ENCODE data around the gene DCTN2. TPM values are rescaled to one million over a fixed set of nuclear protein-coding genes. Genes with fewer than 3 reads are reported as not detected.

DCTN2 gene
- total and polyA plus RNA-seq, 4 experiments from 2014 or later: 67.4 to 86.2 (median 70.0) TPM

DNA sequence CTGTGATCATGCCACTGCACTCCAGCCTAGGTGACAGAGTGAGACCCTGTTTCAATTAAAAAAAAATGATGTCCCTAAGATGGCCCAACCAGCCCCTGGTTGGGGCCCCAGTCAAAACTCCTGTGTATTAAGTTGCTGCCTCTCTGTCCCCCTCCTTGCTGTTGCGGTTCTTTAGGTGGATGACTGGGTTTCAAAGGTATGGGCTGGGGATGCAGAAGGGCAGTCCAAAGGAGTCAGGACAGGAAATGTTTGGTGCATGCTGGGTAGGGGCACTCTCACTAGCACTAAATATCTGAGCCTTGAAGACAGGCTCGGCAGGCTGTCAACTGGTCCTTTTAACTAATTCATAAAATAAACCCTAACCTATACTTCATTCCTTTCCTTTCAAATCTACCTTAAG, 32.0 kb upstream of the DCTN2 start:
- no peak for DNase-seq
- Histone ChIP-seq H3K27me3 (ENCODE audit: insufficient read depth, low read length) (no peaks in the 10 kb centered on the region), H3K27ac (ENCODE audit: low read depth, low read length) (no peak overlapping the region), H3K9me3 (ENCODE audit: control insufficient read depth in 1 of 2, low read length in 2 of 2) (no peaks in the 10 kb centered on the region), H3K4me1 (ENCODE audit: insufficient read depth, low read length) (no peaks in the 10 kb centered on the region), H3K4me3 (ENCODE audit: low read length in 2 of 2) (no peak overlapping the region), H3K36me3 (ENCODE audit: insufficient read depth, low read length) (no peaks in the 10 kb centered on the region)
- intact Hi-C loops (cut with micrococcal nuclease): no loop called here
- Mint-ChIP-seq H3K27me3 (peaks cover 6% of the 10 kb centered on the region in 2 donors), H3K36me3 (no peaks in the 10 kb centered on the region), H3K27ac (no peak overlapping the region), H3K9me3 (no peaks in the 10 kb centered on the region), H3K4me3 (no peak overlapping the region), H3K4me1 (peaks cover 3 to 7% (median 5%) of the 10 kb centered on the region in 4 donors)
- ChIA-PET POLR2A (ENCODE audit: partially characterized antibody) (no interaction called here), CTCF (ENCODE audit: partially characterized antibody) (interaction anchor here (6.8 kb wide), 1 partner anchor 52 kb away, joined by 124 read pairs; the partner anchor contains the start of gene B4GALNT1)

DNA sequence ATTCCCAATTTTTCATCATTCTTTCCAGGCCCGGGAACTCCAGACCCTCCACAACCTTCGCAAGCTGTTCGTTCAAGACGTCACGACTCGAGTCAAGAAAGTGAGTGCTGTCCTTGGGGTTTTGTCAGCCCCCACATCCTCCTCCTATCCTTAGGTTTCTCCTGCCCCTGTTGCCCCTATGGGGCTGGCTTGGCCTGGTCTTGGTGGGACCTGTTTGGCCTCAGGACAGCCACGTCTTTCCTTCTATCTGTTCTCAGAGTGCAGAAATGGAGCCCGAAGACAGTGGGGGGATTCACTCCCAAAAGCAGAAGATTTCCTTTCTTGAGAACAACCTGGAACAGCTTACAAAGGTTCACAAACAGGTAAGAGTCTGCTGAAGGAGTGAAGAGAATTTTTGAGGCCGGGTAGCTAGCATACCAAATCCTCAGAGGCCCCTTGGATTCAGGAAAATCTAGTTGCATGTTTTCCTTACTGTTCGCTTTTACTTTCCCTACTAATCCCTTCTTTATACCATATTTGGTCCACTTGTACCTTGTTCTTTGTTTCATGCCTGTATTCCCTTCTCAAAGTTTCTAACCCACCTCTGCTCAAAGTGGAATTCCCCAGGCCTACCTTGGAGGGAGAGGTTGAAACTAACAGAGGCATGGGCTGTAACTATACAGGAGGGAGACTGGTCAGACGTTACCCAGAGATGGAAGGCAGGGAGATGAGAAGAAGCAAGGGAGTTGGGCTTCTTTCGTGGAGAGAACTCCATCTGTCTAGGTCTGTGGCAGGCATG, 31.2 kb upstream of the DCTN2 start:
- H3K4me1 ChIP-seq (ENCODE audit: insufficient read depth, low read length): no peaks in the 10 kb centered on the region
- ChIA-PET CTCF (ENCODE audit: partially characterized antibody) (no interaction called here), POLR2A (ENCODE audit: partially characterized antibody) (no interaction called here)
- no peaks in the 10 kb centered on the region for H3K27me3 ChIP-seq (ENCODE audit: insufficient read depth, low read length)
- H3K27me3 Mint-ChIP-seq: peaks cover 2 to 3% of the 10 kb centered on the region in 2 donors
- no peak overlapping the region for H3K27ac Mint-ChIP-seq
- no peak overlapping the region for H3K4me3 ChIP-seq (ENCODE audit: low read length in 2 of 2)
- intact Hi-C loops (cut with micrococcal nuclease): no loop called here
- H3K4me3 Mint-ChIP-seq: no peak overlapping the region
- no peaks in the 10 kb centered on the region for H3K36me3 ChIP-seq (ENCODE audit: insufficient read depth, low read length)
- H3K9me3 ChIP-seq (ENCODE audit: control insufficient read depth in 1 of 2, low read length in 2 of 2): no peaks in the 10 kb centered on the region
- no peak for DNase-seq
- H3K4me1 Mint-ChIP-seq: peaks cover under 1 to 2% (median 1%) of the 10 kb centered on the region in 4 donors
- H3K27ac ChIP-seq (ENCODE audit: low read depth, low read length): no peak overlapping the region
- no peaks in the 10 kb centered on the region for H3K9me3 Mint-ChIP-seq
- no peaks in the 10 kb centered on the region for H3K36me3 Mint-ChIP-seq

GRCh38 chr12:57576613-57577160, 29.7 kb upstream of the DCTN2 start:
- Mint-ChIP-seq H3K36me3 (peaks cover 0 to 3% of the 10 kb centered on the region in 2 donors), H3K27ac (no peak overlapping the region), H3K9me3 (no peaks in the 10 kb centered on the region), H3K27me3 (peaks cover 0 to 3% of the 10 kb centered on the region in 2 donors), H3K4me1 (no peaks in the 10 kb centered on the region), H3K4me3 (no peak overlapping the region)
- Histone ChIP-seq H3K4me3 (ENCODE audit: low read length in 2 of 2) (no peak overlapping the region), H3K27me3 (ENCODE audit: insufficient read depth, low read length) (no peaks in the 10 kb centered on the region), H3K36me3 (ENCODE audit: insufficient read depth, low read length) (no peaks in the 10 kb centered on the region), H3K9me3 (ENCODE audit: control insufficient read depth in 1 of 2, low read length in 2 of 2) (no peaks in the 10 kb centered on the region), H3K4me1 (ENCODE audit: insufficient read depth, low read length) (no peaks in the 10 kb centered on the region), H3K27ac (ENCODE audit: low read depth, low read length) (no peak overlapping the region)
- no peak for DNase-seq
- CTCF ChIA-PET (ENCODE audit: partially characterized antibody): interaction anchor here (1.1 to 1.8 kb wide), 3 partner anchors 8 to 165 kb away, joined by 3 to 6 read pairs (median 4); no protein-coding TSS in a partner anchor
- POLR2A ChIA-PET (ENCODE audit: partially characterized antibody): no interaction called here
- intact Hi-C loops (cut with micrococcal nuclease): no loop called here

- Mint-ChIP-seq H3K4me1 (no peaks in the 10 kb centered on the region), H3K27ac (peak overlapping the region in 1 of 7 donors; percentile 42), H3K9me3 (no peaks in the 10 kb centered on the region), H3K36me3 (peaks cover 0 to 3% of the 10 kb centered on the region in 2 donors), H3K4me3 (no peak overlapping the region), H3K27me3 (peaks cover 0 to 3% of the 10 kb centered on the region in 2 donors)
- Histone ChIP-seq H3K4me1 (ENCODE audit: insufficient read depth, low read length) (no peaks in the 10 kb centered on the region), H3K27me3 (ENCODE audit: insufficient read depth, low read length) (no peaks in the 10 kb centered on the region), H3K9me3 (ENCODE audit: control insufficient read depth in 1 of 2, low read length in 2 of 2) (no peaks in the 10 kb centered on the region), H3K36me3 (ENCODE audit: insufficient read depth, low read length) (no peaks in the 10 kb centered on the region), H3K4me3 (ENCODE audit: low read length in 2 of 2) (no peak overlapping the region), H3K27ac (ENCODE audit: low read depth, low read length) (no peak overlapping the region)
- ChIA-PET POLR2A (ENCODE audit: partially characterized antibody) (no interaction called here), CTCF (ENCODE audit: partially characterized antibody) (interaction anchor here (0.8 to 2.0 kb wide), 6 partner anchors 8 to 166 kb away, joined by 3 to 6 read pairs (median 4); partner anchors contain the start of gene GLI1)
- no peak for DNase-seq
- intact Hi-C loops (cut with micrococcal nuclease): no loop called here
Observed at GRCh38 chr12:57575771-57576612, 29.0 kb upstream of the DCTN2 start.

- no peaks in the 10 kb centered on the region for H3K4me1 Mint-ChIP-seq
- H3K27me3 ChIP-seq (ENCODE audit: insufficient read depth, low read length): no peaks in the 10 kb centered on the region
- H3K36me3 Mint-ChIP-seq: peaks cover 0 to 3% of the 10 kb centered on the region in 2 donors
- no peak for DNase-seq
- no peaks in the 10 kb centered on the region for H3K9me3 Mint-ChIP-seq
- ChIA-PET POLR2A (ENCODE audit: partially characterized antibody) (no interaction called here), CTCF (ENCODE audit: partially characterized antibody) (interaction anchor here (0.8 to 2.0 kb wide), 7 partner anchors 8 to 116 kb away, joined by 3 to 6 read pairs (median 4); partner anchors contain the start of gene GLI1)
- H3K4me3 Mint-ChIP-seq: no peak overlapping the region
- no peaks in the 10 kb centered on the region for H3K9me3 ChIP-seq (ENCODE audit: control insufficient read depth in 1 of 2, low read length in 2 of 2)
- intact Hi-C loops (cut with micrococcal nuclease): no loop called here
- H3K36me3 ChIP-seq (ENCODE audit: insufficient read depth, low read length): no peaks in the 10 kb centered on the region
- no peak overlapping the region for H3K27ac ChIP-seq (ENCODE audit: low read depth, low read length)
- H3K4me3 ChIP-seq (ENCODE audit: low read length in 2 of 2): no peak overlapping the region
- peaks cover 0 to 1% of the 10 kb centered on the region in 2 donors for H3K27me3 Mint-ChIP-seq
- no peaks in the 10 kb centered on the region for H3K4me1 ChIP-seq (ENCODE audit: insufficient read depth, low read length)
- no peak overlapping the region for H3K27ac Mint-ChIP-seq
Observed at GRCh38 chr12:57574795-57575194, 27.8 kb upstream of the DCTN2 start.

GRCh38 chr12:57571926-57572762, 25.2 kb upstream of the DCTN2 start:
- peaks cover 0 to 3% of the 10 kb centered on the region in 2 donors for H3K36me3 Mint-ChIP-seq
- H3K27ac Mint-ChIP-seq: no peak overlapping the region
- no peak for DNase-seq
- H3K4me3 Mint-ChIP-seq: no peak overlapping the region
- no peaks in the 10 kb centered on the region for H3K36me3 ChIP-seq (ENCODE audit: insufficient read depth, low read length)
- H3K27me3 ChIP-seq (ENCODE audit: insufficient read depth, low read length): no peaks in the 10 kb centered on the region
- H3K4me1 Mint-ChIP-seq: no peaks in the 10 kb centered on the region
- intact Hi-C loops (cut with micrococcal nuclease): no loop called here
- H3K9me3 ChIP-seq (ENCODE audit: control insufficient read depth in 1 of 2, low read length in 2 of 2): no peaks in the 10 kb centered on the region
- ChIA-PET CTCF (ENCODE audit: partially characterized antibody) (interaction anchor here (0.6 to 2.1 kb wide), 4 partner anchors 11 to 18 kb away, joined by 3 to 11 read pairs (median 3); no protein-coding TSS in a partner anchor), POLR2A (ENCODE audit: partially characterized antibody) (no interaction called here)
- H3K27me3 Mint-ChIP-seq: peaks cover 0 to 9% of the 10 kb centered on the region in 2 donors
- no peaks in the 10 kb centered on the region for H3K9me3 Mint-ChIP-seq
- H3K4me3 ChIP-seq (ENCODE audit: low read length in 2 of 2): no peak overlapping the region
- H3K4me1 ChIP-seq (ENCODE audit: insufficient read depth, low read length): no peaks in the 10 kb centered on the region
- H3K27ac ChIP-seq (ENCODE audit: low read depth, low read length): no peak overlapping the region

Measured in CD4-positive, alpha-beta memory T cell (primary cell).